Measurements from ENCODE around the gene RNASE11. TPM values are rescaled to one million over a fixed set of nuclear protein-coding genes. Genes with fewer than 3 reads are reported as not detected.

The RNASE11 gene
- total RNA-seq (not detected), polyA plus RNA-seq (ENCODE audit: insufficient read length in 2 of 2) (not detected)
- long read RNA-seq, donor 1: 0 reads
- long read RNA-seq, donor 2: 0 reads
- long read RNA-seq, donor 3: 0 reads
- long read RNA-seq, donor 4: 0 reads

DNA sequence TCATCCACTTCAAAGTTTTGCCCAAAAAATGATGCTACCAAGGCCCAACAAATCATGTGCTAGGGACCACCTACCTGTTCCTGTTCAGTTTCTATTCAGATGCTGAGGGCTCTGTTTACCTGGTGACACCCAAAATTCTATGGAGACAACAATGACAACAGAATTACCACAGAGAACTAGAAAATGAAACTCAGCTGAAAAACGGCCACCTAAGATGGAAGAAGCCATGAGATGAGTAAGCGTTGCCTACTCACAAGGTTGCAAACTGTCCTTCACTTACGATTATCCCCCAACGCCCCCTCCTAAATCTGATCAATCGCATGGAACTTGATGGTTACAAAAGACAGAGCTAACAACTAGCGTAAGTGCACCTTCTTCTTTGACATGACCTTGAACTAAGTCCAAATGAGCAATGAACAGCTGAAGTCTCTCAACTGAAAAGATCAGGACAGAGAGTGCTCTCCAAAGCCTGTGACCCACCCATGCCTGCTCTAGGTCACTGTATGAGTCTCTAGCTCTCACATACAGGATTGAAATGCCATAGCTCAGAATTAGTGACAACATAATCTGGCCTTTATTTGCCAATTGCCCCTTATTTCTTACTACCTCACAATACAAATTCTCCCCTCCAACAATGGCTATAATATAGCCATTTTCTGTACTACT lies at the start of gene RNASE11:
Gene RNASE11 (minus strand): TSS at position 513 of the 666 bp plus-strand sequence.
- no peak within 1 kb of the TSS for H3K27ac ChIP-seq (ENCODE audit: low read depth, low read length)
- H3K9me3 ChIP-seq (ENCODE audit: control insufficient read depth, insufficient read depth, low read length): no peaks in the 10 kb centered on the region
- H3K36me3 ChIP-seq (ENCODE audit: control insufficient read depth, insufficient read depth, low read length): no peaks in the 10 kb centered on the region
- no peaks in the 10 kb centered on the region for H3K4me1 ChIP-seq (ENCODE audit: control insufficient read depth, insufficient read depth, low read length)
- 94% methylated on average over 5 of the region's 6 CpGs for WGBS (ENCODE audit: insufficient coverage)
- no peak within 1 kb of the TSS for H3K4me3 ChIP-seq (ENCODE audit: low read depth, low read length)
- H3K27me3 ChIP-seq (ENCODE audit: control insufficient read depth, insufficient read depth, low read length): peaks cover 2% of the 10 kb centered on the region
- DNase-seq (ENCODE audit: low read depth in 4 of 6, low spot score in 6 of 6): no peak

DNA sequence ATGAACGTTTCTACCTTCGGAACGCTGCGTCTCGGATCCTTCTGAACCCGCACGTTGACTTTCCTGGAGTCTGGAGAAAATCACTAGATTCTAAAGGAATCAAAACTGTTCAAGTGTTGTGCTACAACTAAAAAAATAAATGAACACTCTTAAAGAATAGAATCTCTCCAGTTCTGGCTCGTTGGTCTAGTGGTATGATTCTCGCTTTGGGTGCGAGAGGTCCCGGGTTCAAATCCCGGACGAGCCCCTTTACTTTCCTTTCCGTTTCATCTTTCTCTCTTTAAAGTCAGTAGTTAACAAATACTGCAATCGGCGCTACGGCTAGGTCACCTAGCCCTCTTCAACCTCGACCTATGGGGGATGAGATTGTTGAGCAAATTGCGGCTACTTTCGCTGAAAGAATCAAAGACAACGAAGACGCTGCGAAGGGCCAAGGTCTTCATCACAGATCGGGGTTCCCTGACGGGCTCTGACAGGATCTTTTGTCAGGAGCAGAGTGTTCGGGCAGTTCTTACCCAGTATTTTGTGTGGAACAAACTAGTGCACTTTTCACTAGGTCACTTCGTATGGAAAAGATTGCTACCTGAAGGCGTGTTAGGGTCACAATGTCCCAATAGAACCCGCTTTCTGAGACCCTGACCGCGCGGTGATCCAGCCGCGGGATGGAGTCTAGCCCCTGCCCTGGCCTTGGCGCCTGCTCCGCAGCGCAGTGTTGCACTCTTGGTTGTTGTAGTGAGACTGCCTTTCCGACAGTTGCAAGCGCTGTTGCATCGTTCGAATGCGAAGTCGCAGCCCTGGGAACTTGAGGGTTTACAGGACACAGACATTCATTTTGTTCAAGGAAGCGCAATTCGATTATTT lies 45.3 kb upstream of the RNASE11 start:
- H3K27ac ChIP-seq (ENCODE audit: low read depth, low read length): no peak overlapping the region
- DNase-seq (ENCODE audit: low read depth in 4 of 6, low spot score in 6 of 6): peak in 3 of 6 donors; percentile 26 to 84 (median 62)

DNA sequence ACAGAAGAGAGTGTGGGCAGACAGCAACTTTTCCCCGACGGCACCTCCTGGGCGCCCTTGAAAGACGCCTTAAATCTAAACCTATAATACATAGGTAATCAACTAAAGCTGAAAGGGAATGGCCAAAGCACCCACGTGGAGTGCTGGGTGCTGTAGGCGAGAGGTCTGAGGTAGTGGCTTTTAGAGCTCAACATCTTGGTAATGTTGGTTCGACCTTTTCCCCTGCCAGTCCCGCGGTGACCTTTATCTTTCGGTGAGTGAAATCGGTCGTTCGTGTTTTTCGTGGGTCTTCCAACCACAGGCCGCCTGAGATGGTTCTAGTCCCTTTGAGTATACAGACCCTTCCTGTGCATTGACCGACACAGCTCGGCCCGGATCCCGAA lies 44.6 kb upstream of the RNASE11 start:
- no peak for DNase-seq (ENCODE audit: low read depth in 4 of 6, low spot score in 6 of 6)
- peaks cover 23% of the 10 kb centered on the region for H3K4me1 ChIP-seq (ENCODE audit: control insufficient read depth, insufficient read depth, low read length)
- peak overlapping the region; percentile 21 for H3K4me3 ChIP-seq (ENCODE audit: low read depth, low read length)
- peaks cover 66% of the 10 kb centered on the region for H3K27me3 ChIP-seq (ENCODE audit: control insufficient read depth, insufficient read depth, low read length)
- H3K9me3 ChIP-seq (ENCODE audit: control insufficient read depth, insufficient read depth, low read length): no peaks in the 10 kb centered on the region
- WGBS (ENCODE audit: insufficient coverage): 0% methylated on average over 13 of the region's 19 CpGs
- H3K36me3 ChIP-seq (ENCODE audit: control insufficient read depth, insufficient read depth, low read length): no peaks in the 10 kb centered on the region
- H3K27ac ChIP-seq (ENCODE audit: low read depth, low read length): no peak overlapping the region

More for the DNA sequence above, 45.3 kb upstream of the RNASE11 start:
- WGBS (ENCODE audit: insufficient coverage): 2% methylated on average over 30 of the region's 45 CpGs
- peaks cover 60% of the 10 kb centered on the region for H3K27me3 ChIP-seq (ENCODE audit: control insufficient read depth, insufficient read depth, low read length)
- H3K4me3 ChIP-seq (ENCODE audit: low read depth, low read length): peak overlapping the region; percentile 21
- no peaks in the 10 kb centered on the region for H3K9me3 ChIP-seq (ENCODE audit: control insufficient read depth, insufficient read depth, low read length)
- H3K36me3 ChIP-seq (ENCODE audit: control insufficient read depth, insufficient read depth, low read length): no peaks in the 10 kb centered on the region
- peaks cover 23% of the 10 kb centered on the region for H3K4me1 ChIP-seq (ENCODE audit: control insufficient read depth, insufficient read depth, low read length)

DNA sequence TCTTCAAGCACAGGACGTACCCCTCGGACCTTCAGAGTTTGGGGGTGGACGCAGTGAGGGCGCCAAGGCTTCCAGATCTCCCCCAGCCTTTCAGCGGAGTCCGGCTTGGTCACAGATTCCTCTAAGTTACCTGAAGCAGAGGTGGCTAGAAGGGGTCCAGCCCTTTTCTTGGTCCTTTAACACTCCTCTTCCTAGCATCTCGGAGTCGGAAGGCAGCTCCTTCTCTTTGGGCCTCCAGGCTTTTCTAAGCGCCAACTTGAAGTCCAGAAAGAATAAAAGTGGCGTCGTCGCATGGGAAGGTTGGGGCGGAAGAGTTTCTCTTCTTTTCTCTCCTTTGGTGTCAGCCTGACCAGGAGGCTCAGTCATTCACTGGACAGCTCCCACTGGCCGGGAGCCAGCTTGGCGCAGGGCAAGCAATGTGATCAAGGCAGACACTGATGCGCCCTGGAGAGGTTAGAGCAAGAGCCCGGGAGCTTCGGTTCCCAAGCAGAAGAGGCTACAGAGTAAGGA lies 44.1 kb upstream of the RNASE11 start:
- H3K27ac ChIP-seq (ENCODE audit: low read depth, low read length): no peak overlapping the region
- H3K4me1 ChIP-seq (ENCODE audit: control insufficient read depth, insufficient read depth, low read length): peaks cover 23% of the 10 kb centered on the region
- no peaks in the 10 kb centered on the region for H3K9me3 ChIP-seq (ENCODE audit: control insufficient read depth, insufficient read depth, low read length)
- 0% methylated on average over 14 of the region's 18 CpGs for WGBS (ENCODE audit: insufficient coverage)
- H3K27me3 ChIP-seq (ENCODE audit: control insufficient read depth, insufficient read depth, low read length): peaks cover 70% of the 10 kb centered on the region
- H3K36me3 ChIP-seq (ENCODE audit: control insufficient read depth, insufficient read depth, low read length): no peaks in the 10 kb centered on the region
- peak in 2 of 6 donors; percentile 25 to 53 for DNase-seq (ENCODE audit: low read depth in 4 of 6, low spot score in 6 of 6)
- H3K4me3 ChIP-seq (ENCODE audit: low read depth, low read length): peak overlapping the region; percentile 24

DNA sequence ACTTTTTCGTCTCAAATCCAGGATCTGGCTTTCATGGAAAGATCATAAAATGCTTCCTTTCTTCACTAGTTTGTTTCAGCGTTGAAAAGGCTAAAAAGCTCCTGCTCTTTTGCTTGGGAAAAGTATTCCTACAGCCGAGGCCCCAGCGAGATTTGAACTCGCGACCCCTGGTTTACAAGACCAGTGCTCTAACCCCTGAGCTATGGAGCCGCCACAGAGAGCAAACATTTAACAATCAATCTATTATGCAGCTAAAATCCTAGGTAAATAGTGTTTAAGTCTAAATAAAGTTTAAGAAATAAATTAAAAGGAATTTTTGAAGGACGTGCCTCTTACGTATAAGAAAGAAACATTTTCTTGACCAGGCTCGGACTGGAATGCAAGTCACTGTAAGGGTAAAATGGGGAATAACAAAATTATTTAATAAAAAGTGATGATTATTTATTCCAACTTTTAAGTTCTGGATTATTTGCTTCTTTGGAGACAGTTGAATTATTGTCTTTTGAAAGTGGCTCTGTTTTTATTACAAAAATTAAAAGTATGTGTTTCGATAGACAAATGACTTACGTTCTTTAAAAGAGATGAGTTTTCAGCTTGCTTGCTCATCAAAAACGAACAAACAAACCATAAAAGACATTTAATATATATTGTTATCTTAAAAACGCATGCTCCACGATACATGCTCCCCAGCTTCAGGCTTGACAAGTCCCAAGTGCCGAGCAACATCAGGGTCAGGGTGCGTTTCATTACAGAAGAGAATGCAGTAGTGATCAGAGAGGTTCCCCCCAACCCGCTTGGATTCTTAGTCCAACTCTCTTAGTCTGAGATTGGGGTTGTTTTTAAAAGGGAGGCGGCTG lies 43.5 kb upstream of the RNASE11 start:
- no peak overlapping the region for H3K27ac ChIP-seq (ENCODE audit: low read depth, low read length)

DNA sequence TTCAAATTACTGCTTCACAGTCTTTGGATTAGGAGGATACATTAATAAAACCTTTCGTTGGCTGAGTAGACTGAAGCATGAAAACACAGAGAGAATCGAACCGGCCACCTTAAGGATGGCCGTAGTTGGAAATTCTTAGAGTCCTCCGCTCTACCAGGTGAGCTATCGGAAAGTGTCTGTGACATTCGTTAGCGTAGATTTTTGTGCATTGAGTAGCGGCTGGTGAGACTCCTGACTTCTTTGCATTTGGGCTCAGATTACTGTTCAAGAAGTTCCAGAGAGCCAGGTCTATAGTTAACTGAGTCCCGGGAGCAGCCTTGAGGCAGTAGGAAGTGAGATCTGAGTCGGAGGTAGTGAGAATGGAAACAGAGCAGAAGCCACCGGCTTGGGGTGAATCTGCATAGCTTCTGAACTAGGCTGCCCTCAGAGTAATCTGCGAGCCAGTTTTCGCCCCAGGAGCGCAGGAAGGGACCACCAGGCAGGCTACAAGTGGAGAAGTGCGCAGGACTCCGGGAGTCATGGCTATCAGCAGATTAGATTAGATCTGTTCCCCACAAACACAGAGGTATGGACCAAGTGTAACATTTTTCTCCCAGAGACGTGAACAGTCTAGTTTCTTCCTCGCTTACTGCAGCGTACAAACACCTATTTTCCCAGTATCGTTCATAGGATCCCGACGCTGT lies 42.7 kb upstream of the RNASE11 start:
- DNase-seq (ENCODE audit: low read depth in 4 of 6, low spot score in 6 of 6): peak in 3 of 6 donors; percentile 33 to 65 (median 54)
- H3K27ac ChIP-seq (ENCODE audit: low read depth, low read length): no peak overlapping the region
- no peaks in the 10 kb centered on the region for H3K36me3 ChIP-seq (ENCODE audit: control insufficient read depth, insufficient read depth, low read length)
- H3K9me3 ChIP-seq (ENCODE audit: control insufficient read depth, insufficient read depth, low read length): no peaks in the 10 kb centered on the region
- 2% methylated on average over 21 of the region's 23 CpGs for WGBS (ENCODE audit: insufficient coverage)
- peaks cover 36% of the 10 kb centered on the region for H3K4me1 ChIP-seq (ENCODE audit: control insufficient read depth, insufficient read depth, low read length)
- H3K4me3 ChIP-seq (ENCODE audit: low read depth, low read length): peak overlapping the region; percentile 3
- H3K27me3 ChIP-seq (ENCODE audit: control insufficient read depth, insufficient read depth, low read length): peaks cover 85% of the 10 kb centered on the region

More for the DNA sequence above, 43.5 kb upstream of the RNASE11 start:
- Histone ChIP-seq H3K4me3 (ENCODE audit: low read depth, low read length) (peak overlapping the region; percentile 24), H3K36me3 (ENCODE audit: control insufficient read depth, insufficient read depth, low read length) (no peaks in the 10 kb centered on the region), H3K4me1 (ENCODE audit: control insufficient read depth, insufficient read depth, low read length) (peaks cover 28% of the 10 kb centered on the region), H3K27me3 (ENCODE audit: control insufficient read depth, insufficient read depth, low read length) (peaks cover 77% of the 10 kb centered on the region), H3K9me3 (ENCODE audit: control insufficient read depth, insufficient read depth, low read length) (no peaks in the 10 kb centered on the region)
- DNase-seq (ENCODE audit: low read depth in 4 of 6, low spot score in 6 of 6): peak in 2 of 6 donors; percentile 65 to 80
- WGBS (ENCODE audit: insufficient coverage): 0% methylated on average over 6 of the region's 19 CpGs

DNA sequence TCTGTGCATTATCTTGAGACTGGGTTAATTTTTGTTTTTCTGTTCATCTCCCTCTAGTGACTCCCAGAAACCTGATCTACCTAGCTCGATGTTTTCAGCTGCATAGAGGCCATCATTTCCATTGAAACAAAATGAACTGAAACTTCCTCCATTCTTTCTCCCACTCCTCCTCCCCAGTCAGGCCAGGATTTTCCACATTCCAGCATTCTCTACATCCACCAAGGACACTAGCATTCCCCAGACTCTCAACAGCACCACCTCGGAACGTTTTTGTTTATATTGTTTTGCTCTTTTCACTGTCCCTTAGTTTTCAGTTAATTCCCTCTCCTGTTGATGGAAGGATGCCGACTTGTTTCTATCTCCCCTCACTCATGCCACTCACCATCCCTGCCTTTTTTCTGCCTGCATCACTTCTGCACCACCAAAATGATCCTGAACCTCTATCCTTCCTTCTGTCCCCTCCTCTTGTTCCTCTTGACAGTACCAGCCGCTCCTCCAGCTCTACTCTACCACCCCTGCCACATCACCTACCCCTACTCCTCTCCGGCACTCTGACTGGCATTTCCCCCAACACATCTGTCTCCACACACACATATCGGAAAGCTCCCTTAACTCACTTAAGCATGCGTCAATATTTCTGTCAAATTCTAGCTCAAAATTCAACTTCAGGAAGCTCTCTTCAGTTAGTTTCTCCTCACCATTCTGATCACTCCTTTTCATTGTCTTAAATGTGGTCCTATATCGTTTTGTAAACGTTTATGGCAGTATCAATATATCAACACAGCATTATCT lies 40.5 kb upstream of the RNASE11 start:
- Histone ChIP-seq H3K9me3 (ENCODE audit: control insufficient read depth, insufficient read depth, low read length) (no peaks in the 10 kb centered on the region), H3K36me3 (ENCODE audit: control insufficient read depth, insufficient read depth, low read length) (no peaks in the 10 kb centered on the region), H3K27me3 (ENCODE audit: control insufficient read depth, insufficient read depth, low read length) (peaks cover 91% of the 10 kb centered on the region), H3K4me1 (ENCODE audit: control insufficient read depth, insufficient read depth, low read length) (peaks cover 40% of the 10 kb centered on the region), H3K4me3 (ENCODE audit: low read depth, low read length) (no peak overlapping the region), H3K27ac (ENCODE audit: low read depth, low read length) (no peak overlapping the region)
- 48% methylated on average over 8 of the region's 10 CpGs for WGBS (ENCODE audit: insufficient coverage)
- no peak for DNase-seq (ENCODE audit: low read depth in 4 of 6, low spot score in 6 of 6)

DNA sequence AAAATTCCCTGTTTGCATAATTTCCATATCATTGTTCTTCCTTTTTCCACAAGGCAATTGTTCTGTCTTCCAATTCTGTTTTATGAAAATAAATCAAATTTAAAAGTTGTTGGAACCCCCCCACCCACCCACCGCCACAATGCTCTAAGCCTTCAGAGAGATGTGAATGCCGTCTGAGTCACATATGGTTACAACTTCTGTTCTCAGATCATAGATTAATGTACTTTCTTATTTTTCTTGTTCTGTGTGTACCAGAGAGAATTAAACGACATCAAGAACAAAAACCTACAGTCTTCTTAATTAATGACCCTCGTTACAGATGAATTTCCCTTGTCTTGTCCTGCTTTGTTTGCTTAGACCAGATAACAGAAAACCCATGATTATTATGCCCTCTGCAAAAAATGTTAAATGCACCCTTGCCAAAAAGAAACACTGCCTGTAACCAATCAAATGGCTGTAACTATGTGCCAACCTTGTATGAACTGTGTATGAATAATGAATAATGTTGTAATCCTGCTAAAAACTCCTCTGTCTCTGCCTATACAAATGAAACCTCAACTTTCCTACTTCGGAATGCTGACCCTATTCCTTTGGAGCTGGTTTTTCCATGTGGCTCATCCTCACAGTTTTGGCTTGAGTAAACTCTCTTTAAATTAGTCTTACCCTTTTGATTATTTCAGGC lies 39.7 kb upstream of the RNASE11 start:
- H3K4me1 ChIP-seq (ENCODE audit: control insufficient read depth, insufficient read depth, low read length): peaks cover 39% of the 10 kb centered on the region
- H3K27ac ChIP-seq (ENCODE audit: low read depth, low read length): no peak overlapping the region
- H3K9me3 ChIP-seq (ENCODE audit: control insufficient read depth, insufficient read depth, low read length): no peaks in the 10 kb centered on the region
- DNase-seq (ENCODE audit: low read depth in 4 of 6, low spot score in 6 of 6): peak in 1 of 6 donors; percentile 63
- H3K36me3 ChIP-seq (ENCODE audit: control insufficient read depth, insufficient read depth, low read length): no peaks in the 10 kb centered on the region
- H3K27me3 ChIP-seq (ENCODE audit: control insufficient read depth, insufficient read depth, low read length): peaks cover 91% of the 10 kb centered on the region
- 70% methylated on average over 2 of the region's 5 CpGs for WGBS (ENCODE audit: insufficient coverage)
- no peak overlapping the region for H3K4me3 ChIP-seq (ENCODE audit: low read depth, low read length)
